ENCODE results near the gene ATF1. TPM values are rescaled to one million over a fixed set of nuclear protein-coding genes. Genes with fewer than 3 reads are reported as not detected.

The ATF1 gene
- total and polyA plus RNA-seq, 2 of the 8 experiments (the other 6 are each of a cell fraction or from before 2014, with no cell fraction given) = 23.2 to 41.8 TPM

GRCh38 chr12:50845021-50845647 is 81.2 kb downstream of the ATF1 start:
- H3K79me1 ChIP-seq (ENCODE audit: low read depth, low read length) = no peaks in the 10 kb centered on the region
- POLR2A ChIA-PET (ENCODE audit: partially characterized antibody) = no interaction called here
- H3K4me2 ChIP-seq (ENCODE audit: insufficient read depth in 1 of 2, low read depth in 2 of 2, low read length in 2 of 2) = no peak overlapping the region
- H3K27ac ChIP-seq (ENCODE audit: low read depth, low read length) = no peak overlapping the region
- H3K27me3 ChIP-seq (replicated peaks in 1 of 4; ENCODE audit: control insufficient read depth in 3 of 4, extremely low read depth in 1 of 4, insufficient read depth in 3 of 4, low read length in 3 of 4) = no peaks in the 10 kb centered on the region; a peak in 1 of 7 replicates
- H3K9me3 ChIP-seq (ENCODE audit: insufficient read depth in 2 of 2, low read depth in 1 of 2, low read length in 1 of 2) = peaks cover 5 to 6% of the 10 kb centered on the region in 2 experiments; a peak in 2 of 4 replicates
- H2AK5ac ChIP-seq (ENCODE audit: low read depth, low read length) = no peak overlapping the region
- no peak overlapping the region for H3K56ac ChIP-seq (replicated peaks; ENCODE audit: insufficient read length, low read depth, low read length)
- TF ChIP-seq CHD2 (IDR thresholded peaks at IDR 0.05; ENCODE audit: low read length) (no peak), SIX5 (IDR thresholded peaks at IDR 0.05; ENCODE audit: low read depth, low read length) (no peak), SP2 (IDR thresholded peaks at IDR 0.05; ENCODE audit: low read length) (no peak), JUN (IDR thresholded peaks at IDR 0.05; ENCODE audit: low read depth, low read length) (no peak), CREB1 (IDR thresholded peaks at IDR 0.05) (no peak), BACH1 (IDR thresholded peaks at IDR 0.05; ENCODE audit: low read length) (no peak), RXRA (IDR thresholded peaks at IDR 0.05; ENCODE audit: insufficient read depth, low read depth, low read length) (no peak), ATF2 (IDR thresholded peaks at IDR 0.05; ENCODE audit: low read length) (no peak), GABPA (IDR thresholded peaks at IDR 0.05; ENCODE audit: borderline replicate concordance, insufficient read depth, low read length) (no peak)
- H2AFZ ChIP-seq (ENCODE audit: low read length) = no peak overlapping the region
- H2BK12ac ChIP-seq (ENCODE audit: low read depth, low read length) = no peak overlapping the region
- no peak overlapping the region for H2BK20ac ChIP-seq (ENCODE audit: low read length)
- H3K18ac ChIP-seq (ENCODE audit: extremely low read depth, low read length) = no peak overlapping the region
- no peak overlapping the region for H3K9ac ChIP-seq (replicated peaks in 1 of 4; ENCODE audit: extremely low read depth in 1 of 4, low read depth in 3 of 4, low read length in 3 of 4)
- no peak overlapping the region for H4K91ac ChIP-seq (replicated peaks; ENCODE audit: insufficient read length, low read length)
- no peaks in the 10 kb centered on the region for H3K36me3 ChIP-seq (ENCODE audit: control insufficient read depth in 2 of 4, insufficient read depth in 4 of 4, low read length in 3 of 4)
- DNase-seq (ENCODE audit: low read depth in 1 of 2, low spot score in 2 of 2) = no peak
- H3K23ac ChIP-seq (ENCODE audit: insufficient read length) = no peak overlapping the region
- no peaks in the 10 kb centered on the region; a peak in 1 of 7 replicates for H3K4me1 ChIP-seq (replicated peaks in 1 of 4; ENCODE audit: control insufficient read depth in 3 of 4, insufficient read depth in 4 of 4, low read length in 3 of 4)
- no peaks in the 10 kb centered on the region for H3K79me2 ChIP-seq (ENCODE audit: control insufficient read depth in 1 of 2, insufficient read depth in 2 of 2, low read length in 2 of 2)
- H3K14ac ChIP-seq (ENCODE audit: insufficient read length) = no peak overlapping the region
- no peak overlapping the region for H3K4ac ChIP-seq (replicated peaks; ENCODE audit: insufficient read length, low read depth, low read length)
- no peak overlapping the region for H3K4me3 ChIP-seq (ENCODE audit: extremely low read depth in 1 of 4, insufficient read depth in 2 of 4, low read depth in 3 of 4, low read length in 4 of 4)
- CTCF ChIA-PET (ENCODE audit: partially characterized antibody) = interaction anchor here (0.6 to 1.1 kb wide), 2 partner anchors 80 to 305 kb away, joined by 3 to 4 read pairs; no protein-coding TSS in a partner anchor
- no peak overlapping the region for H2BK5ac ChIP-seq (ENCODE audit: low read depth, low read length)
- no peak overlapping the region for H4K5ac ChIP-seq (ENCODE audit: insufficient read length, low read depth, low read length)
- no peaks in the 10 kb centered on the region for H3K23me2 ChIP-seq (ENCODE audit: low read depth, low read length)
- no peak for FAIRE-seq
- H2BK15ac ChIP-seq (ENCODE audit: low read length) = no peak overlapping the region
- no peaks in the 10 kb centered on the region for H4K20me1 ChIP-seq (replicated peaks in 1 of 2; ENCODE audit: control insufficient read depth in 1 of 2, insufficient read depth in 2 of 2, low read length in 2 of 2)
- H4K8ac ChIP-seq (ENCODE audit: extremely low read depth, insufficient read depth, low read length) = no peak overlapping the region
- no peak overlapping the region for H2BK120ac ChIP-seq (replicated peaks; ENCODE audit: low read depth, low read length)
